LNCaP clone FGC (cell line): ENCODE results near the gene CCT3.
A peak's percentile ranks its signal among the peaks of the same experiment; 100 is the strongest.

Experiments used
- DNase-seq: peaks from one replicate; pipeline ENCODE4 v3.0.0-alpha.2; 2011; ENCODE audit warnings: low read depth
- H3K4me3 ChIP-seq: 2 replicates; pipeline ENCODE4 v1.5.1; 2011; ENCODE audit warnings: mild to moderate bottlenecking, low read depth, low read length, control low read depth
- TF ChIP-seq, protein P1 (sequence below): IDR thresholded peaks from 2 replicates; pipeline ENCODE4 v1.5.1; 2012; ENCODE audit warnings: mild to moderate bottlenecking; ENCODE audit not compliant: control insufficient read depth, insufficient read depth; ENCODE audit errors: extremely low read depth

The CCT3 gene

DNA sequence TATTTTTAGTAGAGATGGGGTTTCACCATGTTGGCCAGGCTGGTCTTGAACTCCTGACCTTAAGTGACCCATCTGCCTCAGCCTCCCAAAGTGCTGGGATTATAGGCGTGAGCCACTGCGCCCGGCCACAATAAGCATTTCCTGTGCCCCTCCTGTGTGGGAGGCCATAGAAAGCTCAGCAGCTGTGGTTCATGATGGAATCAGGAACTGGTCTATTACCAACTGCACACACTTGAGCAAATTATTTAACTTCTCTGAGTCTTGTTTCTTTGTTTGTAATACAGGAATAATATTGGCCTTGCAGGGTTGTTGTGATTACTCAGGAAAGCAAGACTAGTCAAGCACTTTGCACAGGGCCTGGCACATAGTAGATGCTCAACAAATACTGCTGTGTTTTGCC lies 45.9 kb upstream of the CCT3 start:
- TF ChIP-seq, protein P1, sequence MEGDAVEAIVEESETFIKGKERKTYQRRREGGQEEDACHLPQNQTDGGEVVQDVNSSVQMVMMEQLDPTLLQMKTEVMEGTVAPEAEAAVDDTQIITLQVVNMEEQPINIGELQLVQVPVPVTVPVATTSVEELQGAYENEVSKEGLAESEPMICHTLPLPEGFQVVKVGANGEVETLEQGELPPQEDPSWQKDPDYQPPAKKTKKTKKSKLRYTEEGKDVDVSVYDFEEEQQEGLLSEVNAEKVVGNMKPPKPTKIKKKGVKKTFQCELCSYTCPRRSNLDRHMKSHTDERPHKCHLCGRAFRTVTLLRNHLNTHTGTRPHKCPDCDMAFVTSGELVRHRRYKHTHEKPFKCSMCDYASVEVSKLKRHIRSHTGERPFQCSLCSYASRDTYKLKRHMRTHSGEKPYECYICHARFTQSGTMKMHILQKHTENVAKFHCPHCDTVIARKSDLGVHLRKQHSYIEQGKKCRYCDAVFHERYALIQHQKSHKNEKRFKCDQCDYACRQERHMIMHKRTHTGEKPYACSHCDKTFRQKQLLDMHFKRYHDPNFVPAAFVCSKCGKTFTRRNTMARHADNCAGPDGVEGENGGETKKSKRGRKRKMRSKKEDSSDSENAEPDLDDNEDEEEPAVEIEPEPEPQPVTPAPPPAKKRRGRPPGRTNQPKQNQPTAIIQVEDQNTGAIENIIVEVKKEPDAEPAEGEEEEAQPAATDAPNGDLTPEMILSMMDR: no peak
- DNase-seq: no peak
- no peak overlapping the region for H3K4me3 ChIP-seq

DNA sequence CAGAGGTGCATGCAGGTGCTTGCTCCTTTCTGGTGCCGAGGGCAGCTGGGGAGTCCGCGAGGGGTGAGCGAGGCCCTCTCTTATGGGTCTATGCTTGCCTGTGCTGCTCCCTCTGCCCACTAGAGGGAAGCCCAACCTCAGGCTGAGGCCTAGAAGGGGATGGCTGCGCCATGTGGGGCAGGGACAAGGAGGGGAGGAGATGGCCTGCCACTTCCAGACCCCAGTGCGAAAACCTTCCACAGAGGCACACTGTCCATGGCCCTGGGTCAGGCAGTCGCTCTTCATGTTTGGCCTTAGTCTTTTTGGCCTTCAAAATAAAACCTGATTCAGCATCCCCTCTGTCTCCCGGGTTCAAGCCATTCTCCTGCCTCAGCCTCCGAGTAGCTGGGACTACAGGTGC lies 44.9 kb upstream of the CCT3 start:
- TF ChIP-seq, protein P1: peak; percentile 91
- DNase-seq: no peak
- H3K4me3 ChIP-seq: no peak overlapping the region

DNA sequence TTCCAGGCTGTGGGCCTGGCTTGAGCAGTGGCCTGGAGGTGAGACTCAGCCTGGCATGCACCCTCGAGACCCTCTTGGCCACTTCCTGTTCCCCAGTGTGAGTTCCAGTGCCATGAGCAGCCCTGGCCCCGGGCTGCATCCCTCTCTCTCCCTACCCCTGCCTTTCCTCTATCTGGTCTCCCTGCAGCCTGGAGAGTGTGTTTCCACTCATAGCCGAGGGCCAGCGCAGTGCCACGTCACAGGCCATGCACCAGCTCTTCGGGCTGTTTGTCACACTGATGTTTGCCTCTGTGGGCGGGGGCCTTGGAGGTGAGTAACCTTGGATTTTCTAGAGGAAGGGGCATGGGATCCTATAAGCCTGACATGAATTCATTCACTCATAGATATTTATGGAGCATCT lies 44.5 kb upstream of the CCT3 start:
- TF ChIP-seq, protein P1: no peak
- no peak overlapping the region for H3K4me3 ChIP-seq
- no peak for DNase-seq

DNA sequence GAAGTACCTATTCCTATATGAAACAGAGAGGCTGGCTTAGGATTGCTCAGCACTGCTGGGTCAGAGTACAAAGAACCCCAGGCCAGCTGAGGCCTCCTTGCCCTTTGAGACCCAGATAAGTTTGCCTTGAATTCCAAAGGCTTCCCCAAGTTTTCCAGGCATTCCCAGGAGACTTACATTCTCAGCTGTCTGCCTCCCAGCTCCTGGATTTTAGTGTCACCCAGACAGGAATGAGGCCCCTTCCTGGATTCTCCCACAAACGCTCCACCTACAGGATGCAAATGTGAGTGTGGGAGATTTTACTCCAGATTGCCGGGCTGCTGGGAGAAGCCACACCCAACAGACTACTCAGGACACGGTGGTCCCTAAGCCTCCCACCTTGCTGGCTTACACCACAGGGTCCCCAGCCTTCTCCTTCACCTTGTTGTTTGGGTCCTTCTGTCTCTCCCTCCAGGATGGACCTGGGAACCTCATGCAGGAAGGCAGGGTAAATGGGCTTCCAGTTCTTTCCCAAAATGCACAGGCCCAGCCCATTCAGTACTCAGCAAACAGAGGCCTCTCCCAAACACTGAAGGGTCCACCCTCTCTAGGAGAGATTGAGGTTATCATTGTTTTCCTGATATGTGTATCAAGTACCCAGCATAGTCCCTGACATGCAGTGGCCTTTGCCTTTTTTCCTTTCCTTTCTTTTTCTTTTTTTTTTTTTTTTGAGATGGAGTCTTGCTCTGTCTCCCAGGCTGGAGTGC lies 41.5 kb upstream of the CCT3 start:
- TF ChIP-seq, protein P1: no peak
- no peak overlapping the region for H3K4me3 ChIP-seq
- no peak for DNase-seq

DNA sequence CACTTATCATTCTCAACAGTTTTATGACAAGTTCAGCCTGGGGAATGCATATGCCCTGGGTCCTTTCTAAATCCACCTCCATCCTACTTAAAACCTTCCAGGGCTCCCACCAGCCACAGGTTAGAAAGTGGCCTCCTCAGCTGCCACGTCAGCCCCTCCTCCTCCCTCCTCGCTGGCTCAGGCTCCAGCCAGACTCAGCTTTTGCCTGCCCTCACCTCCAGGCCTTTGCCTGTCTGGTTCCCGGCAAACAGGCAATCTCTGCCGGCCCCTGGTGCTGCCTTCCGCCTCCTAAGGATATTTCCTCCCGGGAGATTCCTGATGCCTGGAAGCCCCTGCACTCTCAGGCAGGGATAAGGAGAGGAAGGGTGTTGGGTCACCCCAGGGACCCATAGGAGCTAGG lies 40.5 kb upstream of the CCT3 start:
- no peak overlapping the region for H3K4me3 ChIP-seq
- DNase-seq: no peak
- TF ChIP-seq, protein P1: no peak

DNA sequence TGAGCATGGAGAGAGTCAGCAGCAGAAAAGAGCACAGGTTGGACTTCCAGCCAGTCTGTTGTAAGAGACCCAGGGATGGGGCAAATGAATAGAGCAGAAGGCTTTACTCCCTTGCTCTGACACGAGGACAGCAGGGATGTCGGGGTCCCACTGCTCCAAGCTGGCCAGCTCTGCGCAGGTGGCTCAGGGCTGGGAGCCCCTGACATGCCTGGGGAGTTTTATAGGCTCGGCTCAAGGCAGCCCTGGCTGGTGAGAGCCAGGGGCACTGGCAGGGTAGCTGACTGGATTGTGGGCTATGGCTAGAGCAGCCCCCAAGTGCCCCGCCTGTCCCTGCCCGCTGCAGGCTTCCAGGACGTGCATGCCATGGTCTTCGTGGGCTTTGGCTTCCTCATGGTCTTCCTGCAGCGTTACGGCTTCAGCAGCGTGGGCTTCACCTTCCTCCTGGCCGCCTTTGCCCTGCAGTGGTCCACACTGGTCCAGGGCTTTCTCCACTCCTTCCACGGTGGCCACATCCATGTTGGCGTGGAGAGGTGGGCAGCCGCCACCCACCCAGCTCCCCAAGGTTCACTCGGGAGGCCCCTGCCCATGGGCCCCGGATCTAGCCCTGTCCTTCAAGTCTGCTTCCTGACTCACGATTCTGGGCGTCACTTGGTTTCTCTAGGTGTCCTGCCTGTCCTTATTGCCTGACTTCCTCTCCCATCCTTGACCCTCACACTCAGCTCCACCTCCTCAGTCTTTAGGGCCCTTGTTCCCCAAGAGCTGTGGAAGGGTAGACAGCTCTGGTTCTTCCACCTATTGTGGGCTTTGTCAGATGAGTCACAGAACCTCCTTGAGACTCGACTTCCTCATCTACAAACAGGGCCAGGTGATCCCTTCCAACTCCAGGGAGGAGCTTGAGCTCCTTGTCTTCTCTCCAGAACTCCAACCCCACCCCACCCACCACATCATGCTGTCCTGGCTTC lies 39.1 kb upstream of the CCT3 start:
- no peak overlapping the region for H3K4me3 ChIP-seq
- no peak for DNase-seq
- TF ChIP-seq, protein P1: no peak
